GM12873 (cell line): ENCODE data around the gene RLN1.

Experiments
- TF ChIP-seq, protein P1 (sequence below): IDR thresholded peaks from 2 replicates; pipeline ENCODE4 v1.5.1; 2012; ENCODE audit warnings: low read depth, mild to moderate bottlenecking, moderate library complexity, low read length, control low read depth; ENCODE audit not compliant: insufficient read depth; ENCODE audit errors: missing control alignments

RLN1 gene

DNA sequence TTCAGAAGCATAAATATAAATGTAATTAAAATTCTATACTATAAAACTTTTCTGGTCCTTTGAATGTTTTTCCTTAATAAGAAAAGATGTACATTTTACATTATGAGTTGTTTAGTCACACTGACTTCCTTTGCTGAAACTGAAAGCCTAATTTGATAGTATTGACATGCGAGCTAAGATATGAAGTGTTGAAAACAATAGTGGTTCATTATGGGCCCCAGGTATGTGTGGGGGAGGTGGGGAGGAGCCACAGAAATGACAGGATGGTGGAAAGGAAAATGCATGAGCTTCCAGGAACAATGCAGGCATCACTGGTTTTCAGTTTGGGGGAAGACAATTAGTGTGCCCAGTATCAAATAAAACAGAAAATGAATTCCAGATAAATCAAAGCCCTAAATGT is 35.4 kb upstream of the RLN1 start:
- TF ChIP-seq, protein P1, sequence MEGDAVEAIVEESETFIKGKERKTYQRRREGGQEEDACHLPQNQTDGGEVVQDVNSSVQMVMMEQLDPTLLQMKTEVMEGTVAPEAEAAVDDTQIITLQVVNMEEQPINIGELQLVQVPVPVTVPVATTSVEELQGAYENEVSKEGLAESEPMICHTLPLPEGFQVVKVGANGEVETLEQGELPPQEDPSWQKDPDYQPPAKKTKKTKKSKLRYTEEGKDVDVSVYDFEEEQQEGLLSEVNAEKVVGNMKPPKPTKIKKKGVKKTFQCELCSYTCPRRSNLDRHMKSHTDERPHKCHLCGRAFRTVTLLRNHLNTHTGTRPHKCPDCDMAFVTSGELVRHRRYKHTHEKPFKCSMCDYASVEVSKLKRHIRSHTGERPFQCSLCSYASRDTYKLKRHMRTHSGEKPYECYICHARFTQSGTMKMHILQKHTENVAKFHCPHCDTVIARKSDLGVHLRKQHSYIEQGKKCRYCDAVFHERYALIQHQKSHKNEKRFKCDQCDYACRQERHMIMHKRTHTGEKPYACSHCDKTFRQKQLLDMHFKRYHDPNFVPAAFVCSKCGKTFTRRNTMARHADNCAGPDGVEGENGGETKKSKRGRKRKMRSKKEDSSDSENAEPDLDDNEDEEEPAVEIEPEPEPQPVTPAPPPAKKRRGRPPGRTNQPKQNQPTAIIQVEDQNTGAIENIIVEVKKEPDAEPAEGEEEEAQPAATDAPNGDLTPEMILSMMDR, result no peak

DNA sequence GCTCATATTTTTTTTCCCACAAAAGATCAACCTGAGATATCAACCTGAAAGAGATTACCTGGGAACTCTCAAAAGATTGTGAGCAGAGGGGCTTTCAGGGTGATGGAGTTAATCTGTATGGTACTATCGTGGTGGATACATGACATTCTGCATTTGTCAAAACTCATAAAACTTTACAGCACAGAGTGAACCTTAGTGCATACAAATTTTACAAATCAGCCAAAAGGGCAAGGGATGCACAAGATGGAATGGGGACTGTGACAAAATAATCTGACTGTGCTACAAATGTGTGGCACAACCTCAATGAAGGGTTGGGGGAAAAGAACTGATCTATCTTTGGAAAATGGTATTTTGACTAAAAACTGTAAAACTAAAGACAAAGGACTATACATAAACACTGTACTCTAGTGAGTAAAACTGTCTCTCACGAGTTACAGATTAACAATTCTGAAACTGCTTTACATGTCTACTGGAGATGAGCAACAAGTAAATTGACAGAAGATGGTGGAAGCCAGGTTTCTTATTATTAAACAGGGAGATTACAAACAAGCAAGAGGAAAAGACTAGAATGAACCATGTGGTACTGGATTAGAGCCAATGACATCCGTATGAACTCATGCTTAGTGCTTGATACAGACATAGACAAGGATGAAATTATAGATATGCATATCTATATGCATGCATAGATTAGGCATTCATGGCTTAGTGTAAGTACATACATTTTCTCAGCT is 24.8 kb upstream of the RLN1 start:
- TF ChIP-seq, protein P1, result no peak

GRCh38 chr9:5361326-5362010 is 21.8 kb upstream of the RLN1 start:
- TF ChIP-seq, protein P1, result no peak

GRCh38 chr9:5360341-5360740 is 20.7 kb upstream of the RLN1 start:
- TF ChIP-seq, protein P1, result no peak

DNA sequence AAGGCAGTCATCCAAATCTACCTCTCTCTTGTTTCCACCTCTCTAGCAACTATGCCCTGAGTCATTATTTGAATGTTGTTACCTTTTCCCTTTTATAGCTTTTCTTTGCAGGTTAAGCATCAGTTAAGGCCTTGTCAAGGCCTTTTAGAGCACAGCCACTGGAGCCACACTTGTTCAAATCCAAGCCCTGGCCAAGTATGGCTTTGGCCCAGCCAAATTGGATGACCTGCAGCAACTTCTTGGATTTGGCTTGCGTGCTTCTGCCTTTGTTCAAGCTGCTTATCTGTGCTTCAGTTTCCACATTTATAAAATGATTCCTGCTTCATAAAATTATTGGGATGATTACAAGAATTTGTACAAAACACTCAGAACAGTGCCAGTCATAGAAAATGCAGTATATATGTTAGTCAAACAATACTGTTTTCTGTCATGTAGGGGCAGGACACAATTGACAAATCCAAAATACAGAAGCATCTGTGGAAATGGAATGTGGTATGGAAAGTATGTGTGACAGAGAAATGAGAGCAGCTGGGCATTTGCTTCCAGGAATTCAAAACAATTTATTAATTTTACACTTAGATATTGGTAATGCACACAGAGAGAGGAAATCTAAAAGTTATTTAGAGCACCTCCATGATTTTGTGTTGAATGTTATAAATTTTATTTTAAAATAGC is 17.9 kb upstream of the RLN1 start:
- TF ChIP-seq, protein P1, result no peak

- TF ChIP-seq, protein P1, result no peak
Observed at GRCh38 chr9:5355817-5356216, 16.1 kb upstream of the RLN1 start.

- TF ChIP-seq, protein P1, result no peak
Observed at GRCh38 chr9:5355226-5355625, 15.6 kb upstream of the RLN1 start.
